Activated T-helper 1 cell treated with anti-CD3 and anti-CD28 coated beads, Interleukin-12 subunit alpha, Interleukin-12 subunit beta, Interleukin-2, Interleukin-4 antibody, amounts not matched to agents 30 ng/mL and 10 ng/mL and 1 ng/mL, durations not matched to agents 14 hours and 24 hours and 36 hours (primary cell): ENCODE data around the gene MRTFB. TPM values are rescaled to one million over a fixed set of nuclear protein-coding genes. Genes with fewer than 3 reads are reported as not detected.
A peak's percentile ranks its signal among the peaks of the same experiment; 100 is the strongest.

Source experiments
- DNase-seq: peaks from one replicate; pipeline ENCODE4 v3.0.0; 2021; ENCODE audit warnings: low spot score
- H3K27ac Mint-ChIP-seq: one replicate; pipeline ENCODE4 v1.8.0; 2021; ENCODE audit warnings: mild to moderate bottlenecking, mixed read lengths
- H3K27me3 Mint-ChIP-seq: one replicate; pipeline ENCODE4 v1.8.0; 2022; ENCODE audit warnings: mild to moderate bottlenecking, moderate library complexity, mixed read lengths; ENCODE audit not compliant: insufficient read depth
- H3K36me3 Mint-ChIP-seq: one replicate; pipeline ENCODE4 v1.8.0; 2021; ENCODE audit warnings: low read depth, mixed read lengths
- H3K4me1 Mint-ChIP-seq: one replicate; pipeline ENCODE4 v1.8.0; 2021; ENCODE audit warnings: low read depth, mixed read lengths
- H3K4me3 Mint-ChIP-seq: one replicate; pipeline ENCODE4 v1.8.0; 2021; ENCODE audit warnings: mild to moderate bottlenecking, moderate library complexity, mixed read lengths
- H3K9me3 Mint-ChIP-seq: one replicate; pipeline ENCODE4 v1.8.0; 2021; ENCODE audit warnings: mixed read lengths
- intact Hi-C: fragments of 100-400 bp; cut with micrococcal nuclease; formaldehyde crosslinking; loops from one replicate; pipeline ENCODE4 v1.15.1; 2024
- total RNA-seq: library from RNA; stranded (reverse); gene quantifications from 2 replicates; pipeline ENCODE4 v1.2.3, GENCODE V29; 2022

MRTFB gene
- total RNA-seq, 1 donor from 2014 or later = 13.5 TPM

DNA sequence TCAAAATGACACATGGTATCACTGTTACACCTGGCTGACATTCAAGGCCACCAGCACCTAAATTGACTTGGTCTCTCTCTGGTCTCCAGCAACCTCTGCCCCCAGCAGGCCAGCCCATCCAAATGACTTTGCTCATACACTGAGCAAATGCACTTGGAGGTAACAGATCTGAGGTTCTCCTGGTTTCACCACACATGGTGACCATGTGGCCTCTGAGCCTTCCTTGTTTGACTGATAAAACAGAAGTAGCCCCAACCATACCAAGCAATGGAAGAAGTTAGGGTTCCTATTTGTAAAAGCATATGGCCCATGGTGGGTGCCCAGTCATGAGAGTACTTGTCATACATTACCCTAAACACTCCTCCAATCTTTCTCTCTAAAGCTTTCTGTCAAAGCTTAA lies 181.7 kb downstream of the MRTFB start:
- no peak for DNase-seq
- peaks cover 2% of the 10 kb centered on the region for H3K27me3 Mint-ChIP-seq
- H3K27ac Mint-ChIP-seq = no peak overlapping the region
- no peaks in the 10 kb centered on the region for H3K4me1 Mint-ChIP-seq
- intact Hi-C loops = no loop called here
- H3K36me3 Mint-ChIP-seq = no peaks in the 10 kb centered on the region
- no peak overlapping the region for H3K4me3 Mint-ChIP-seq
- no peaks in the 10 kb centered on the region for H3K9me3 Mint-ChIP-seq

DNA sequence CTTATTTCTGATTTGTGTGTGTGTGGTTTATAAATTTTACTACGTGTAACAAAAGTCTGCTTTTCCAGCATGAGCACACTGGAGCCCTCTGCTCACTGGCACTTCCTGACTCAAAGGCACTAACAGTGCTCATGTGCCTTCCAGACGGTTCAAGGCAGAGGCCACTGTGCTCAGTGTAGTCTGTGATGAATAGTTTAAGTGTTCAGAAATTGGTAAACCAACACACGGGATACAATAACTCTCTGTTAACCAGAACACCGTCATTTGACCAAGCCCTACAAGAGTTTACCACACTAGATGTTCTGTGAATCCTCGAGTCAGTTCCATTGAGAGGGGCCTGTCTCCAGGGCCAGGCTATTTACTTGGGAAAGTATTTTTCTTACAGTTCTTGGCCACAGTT lies 191.9 kb downstream of the MRTFB start:
- Mint-ChIP-seq H3K4me3 (no peak overlapping the region), H3K36me3 (peaks cover 8% of the 10 kb centered on the region), H3K27ac (no peak overlapping the region), H3K4me1 (no peaks in the 10 kb centered on the region), H3K9me3 (no peaks in the 10 kb centered on the region), H3K27me3 (no peaks in the 10 kb centered on the region)
- intact Hi-C loops = no loop called here
- DNase-seq = no peak

DNA sequence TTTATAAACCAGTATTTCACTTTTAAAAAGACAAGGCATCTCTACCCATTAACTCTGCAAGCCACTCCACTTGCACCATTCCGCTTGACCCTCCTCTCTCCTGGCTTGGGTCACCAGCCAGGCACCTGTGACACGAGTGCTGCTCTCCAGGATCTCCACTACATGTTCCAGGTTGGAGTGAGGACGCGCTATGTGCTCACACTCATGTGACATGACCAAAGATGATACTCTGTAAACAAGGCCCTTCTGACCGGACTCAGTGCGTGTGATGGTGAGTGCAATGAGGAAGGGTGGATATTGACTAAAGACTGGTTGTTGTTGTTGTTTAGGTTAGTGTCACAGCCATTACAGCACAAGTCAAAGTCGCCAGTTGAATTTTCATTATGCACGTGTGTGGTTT lies 192.7 kb downstream of the MRTFB start:
- no peak overlapping the region for H3K4me3 Mint-ChIP-seq
- peaks cover 8% of the 10 kb centered on the region for H3K36me3 Mint-ChIP-seq
- H3K27me3 Mint-ChIP-seq = no peaks in the 10 kb centered on the region
- intact Hi-C loops = no loop called here
- DNase-seq = no peak
- no peak overlapping the region for H3K27ac Mint-ChIP-seq
- no peaks in the 10 kb centered on the region for H3K4me1 Mint-ChIP-seq
- no peaks in the 10 kb centered on the region for H3K9me3 Mint-ChIP-seq

GRCh38 chr16:14264327-14264943 lies 193.3 kb downstream of the MRTFB start:
- no peak for DNase-seq
- Mint-ChIP-seq H3K4me1 (no peaks in the 10 kb centered on the region), H3K27ac (no peak overlapping the region), H3K36me3 (peaks cover 8% of the 10 kb centered on the region), H3K4me3 (no peak overlapping the region), H3K27me3 (no peaks in the 10 kb centered on the region), H3K9me3 (peaks cover 2% of the 10 kb centered on the region)
- intact Hi-C loops = no loop called here

GRCh38 chr16:14268073-14268472 lies 197.0 kb downstream of the MRTFB start:
- Mint-ChIP-seq H3K4me1 (no peaks in the 10 kb centered on the region), H3K36me3 (peaks cover 5% of the 10 kb centered on the region), H3K27me3 (peaks cover 6% of the 10 kb centered on the region), H3K27ac (no peak overlapping the region), H3K4me3 (no peak overlapping the region), H3K9me3 (peaks cover 16% of the 10 kb centered on the region)
- intact Hi-C loops = no loop called here
- no peak for DNase-seq

DNA sequence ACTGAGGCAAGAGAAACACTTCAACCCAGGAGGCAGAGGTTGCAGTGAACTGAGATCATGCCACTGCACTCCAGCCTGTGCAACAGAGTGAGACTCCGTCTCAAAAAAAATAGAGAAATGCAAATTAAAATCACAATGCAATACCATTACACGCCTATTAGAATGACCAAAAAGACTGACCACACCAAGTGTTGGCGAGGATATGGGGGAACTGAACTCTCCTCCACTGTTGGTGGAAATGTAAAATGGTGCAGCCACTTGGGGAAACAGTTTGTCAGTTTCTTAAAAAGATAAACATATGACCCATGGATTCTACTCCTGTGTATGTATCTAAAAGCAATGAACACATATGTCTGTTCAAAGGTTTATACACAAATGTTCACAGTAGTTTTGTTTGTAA lies 204.8 kb downstream of the MRTFB start:
- H3K4me1 Mint-ChIP-seq = no peaks in the 10 kb centered on the region
- H3K9me3 Mint-ChIP-seq = peaks cover 5% of the 10 kb centered on the region
- peaks cover 8% of the 10 kb centered on the region for H3K27me3 Mint-ChIP-seq
- no peak overlapping the region for H3K4me3 Mint-ChIP-seq
- no peak for DNase-seq
- intact Hi-C loops = no loop called here
- H3K36me3 Mint-ChIP-seq = no peaks in the 10 kb centered on the region
- H3K27ac Mint-ChIP-seq = no peak overlapping the region

- Mint-ChIP-seq H3K4me1 (no peaks in the 10 kb centered on the region), H3K36me3 (no peaks in the 10 kb centered on the region), H3K27me3 (peaks cover 3% of the 10 kb centered on the region), H3K27ac (no peak overlapping the region), H3K9me3 (no peaks in the 10 kb centered on the region), H3K4me3 (no peak overlapping the region)
- DNase-seq = no peak
- intact Hi-C loops = no loop called here
Measured at GRCh38 chr16:14278749-14279148, 207.6 kb downstream of the MRTFB start.

DNA sequence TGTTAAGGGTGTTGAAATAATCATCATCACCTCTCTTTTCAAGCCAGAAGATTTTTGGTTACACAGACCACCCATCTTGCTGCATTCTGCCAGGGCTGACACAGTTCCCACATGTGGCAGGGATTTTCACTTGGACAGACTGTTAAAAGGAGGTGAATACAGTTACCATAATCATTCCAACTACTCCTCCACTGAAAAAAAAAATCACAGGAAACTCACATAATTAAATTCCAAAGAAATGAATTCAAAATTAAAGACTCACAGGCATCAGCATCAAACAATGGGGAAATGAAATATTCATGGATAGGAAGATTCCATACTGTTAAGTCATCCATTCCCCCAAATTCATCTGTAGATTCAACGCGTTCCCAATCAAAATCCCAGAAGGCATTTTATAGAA lies 209.4 kb downstream of the MRTFB start:
- H3K4me3 Mint-ChIP-seq = no peak overlapping the region
- intact Hi-C loops = no loop called here
- no peaks in the 10 kb centered on the region for H3K9me3 Mint-ChIP-seq
- DNase-seq = no peak
- no peaks in the 10 kb centered on the region for H3K36me3 Mint-ChIP-seq
- no peak overlapping the region for H3K27ac Mint-ChIP-seq
- H3K27me3 Mint-ChIP-seq = peaks cover 3% of the 10 kb centered on the region
- H3K4me1 Mint-ChIP-seq = peaks cover 11% of the 10 kb centered on the region

GRCh38 chr16:14283786-14284185 lies 212.7 kb downstream of the MRTFB start:
- H3K4me1 Mint-ChIP-seq = peaks cover 20% of the 10 kb centered on the region
- H3K27me3 Mint-ChIP-seq = peaks cover 6% of the 10 kb centered on the region
- H3K4me3 Mint-ChIP-seq = peak overlapping the region; percentile 47
- intact Hi-C loops = no loop called here
- no peaks in the 10 kb centered on the region for H3K36me3 Mint-ChIP-seq
- DNase-seq = no peak
- peaks cover 2% of the 10 kb centered on the region for H3K9me3 Mint-ChIP-seq
- no peak overlapping the region for H3K27ac Mint-ChIP-seq

- intact Hi-C loops = no loop called here
Measured at GRCh38 chr16:14284371-14284770, 213.3 kb downstream of the MRTFB start.

DNA sequence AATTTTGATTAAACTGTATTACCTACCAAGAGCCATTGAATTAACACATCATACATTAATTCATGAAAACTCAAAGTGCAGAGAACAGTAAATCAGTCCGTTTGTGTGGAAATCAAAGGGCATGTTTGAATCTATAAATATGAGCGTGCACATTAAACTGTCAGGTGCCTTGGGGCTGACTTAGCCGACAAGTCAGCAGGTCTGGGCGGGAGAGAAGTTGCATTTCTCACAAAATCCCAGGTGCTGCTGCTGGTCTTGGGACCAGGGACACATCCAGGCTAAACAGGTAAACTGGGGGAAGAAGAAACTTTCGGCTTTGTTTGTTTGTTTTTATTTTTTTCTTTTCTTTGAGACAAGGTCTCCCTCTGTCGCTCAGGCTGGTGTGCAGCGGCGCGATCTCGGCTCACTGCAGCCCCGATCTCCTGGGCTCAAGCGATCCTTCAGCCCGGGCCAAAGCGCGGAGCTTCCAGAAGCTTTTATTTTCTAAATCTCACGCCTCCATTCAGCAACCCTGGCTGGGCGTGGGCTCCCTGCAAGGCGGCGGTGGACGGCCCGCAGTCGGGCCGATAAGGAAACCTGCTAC lies 213.9 kb downstream of the MRTFB start:
- H3K9me3 Mint-ChIP-seq = peaks cover 14% of the 10 kb centered on the region
- peaks cover 2% of the 10 kb centered on the region for H3K36me3 Mint-ChIP-seq
- DNase-seq = no peak

More at GRCh38 chr16:14284371-14284770, 213.3 kb downstream of the MRTFB start:
- Mint-ChIP-seq H3K27ac (no peak overlapping the region), H3K27me3 (peaks cover 6% of the 10 kb centered on the region), H3K36me3 (peaks cover 2% of the 10 kb centered on the region), H3K4me3 (no peak overlapping the region), H3K9me3 (peaks cover 8% of the 10 kb centered on the region), H3K4me1 (peaks cover 20% of the 10 kb centered on the region)
- no peak for DNase-seq

DNA sequence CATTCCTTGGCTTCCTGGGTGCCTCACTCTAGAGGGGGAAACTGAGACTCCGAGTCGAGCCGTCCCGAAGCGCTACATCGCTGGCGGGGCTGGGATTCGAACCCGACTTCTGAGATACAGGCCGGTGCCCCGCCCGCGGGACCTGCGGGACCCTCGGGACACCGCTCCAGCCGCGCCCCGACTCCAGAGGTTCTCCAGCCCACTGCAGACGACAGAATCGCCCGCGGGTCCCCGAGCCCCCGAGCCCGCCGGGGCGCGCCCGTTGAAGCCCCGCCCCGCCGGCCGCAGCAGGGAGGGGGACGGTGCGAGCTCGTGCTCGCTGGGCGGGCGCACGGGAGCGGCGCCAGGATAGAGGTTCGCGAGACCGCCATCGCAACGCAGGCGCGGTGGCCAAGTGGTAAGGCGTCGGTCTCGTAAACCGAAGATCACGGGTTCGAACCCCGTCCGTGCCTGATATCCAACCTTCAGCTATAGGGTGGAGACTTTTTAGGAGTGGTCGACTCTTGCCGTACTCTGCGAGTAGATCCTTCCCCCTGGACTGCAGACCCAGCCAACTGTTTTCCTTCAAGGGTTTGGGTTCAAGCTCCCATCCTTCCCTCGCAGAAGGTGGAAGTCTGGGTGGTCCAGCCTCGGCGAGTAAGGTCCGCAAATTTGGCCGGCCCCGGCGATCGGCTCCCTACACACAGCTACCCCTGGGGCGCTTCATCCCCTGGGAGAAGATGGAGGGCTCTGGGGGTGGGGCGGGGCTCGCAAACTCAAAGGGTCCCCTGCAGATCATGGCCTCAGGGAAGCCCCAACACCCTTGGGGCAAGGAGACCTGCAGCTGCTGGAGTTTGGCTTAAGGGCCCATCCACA lies 214.6 kb downstream of the MRTFB start:
- Mint-ChIP-seq H3K4me1 (peaks cover 20% of the 10 kb centered on the region), H3K27me3 (peaks cover 6% of the 10 kb centered on the region), H3K36me3 (peaks cover 2% of the 10 kb centered on the region), H3K9me3 (peaks cover 17% of the 10 kb centered on the region), H3K27ac (peak overlapping the region; percentile 77), H3K4me3 (peak overlapping the region; percentile 89)
- peak; percentile 91 for DNase-seq
- intact Hi-C loops = loop anchor here (1.0 to 5.0 kb wide), 7 partner anchors 18 to 366 kb away; partner anchors contain the start of genes MRTFB and PARN

More for the DNA sequence above, 213.9 kb downstream of the MRTFB start:
- Mint-ChIP-seq H3K27me3 (peaks cover 6% of the 10 kb centered on the region), H3K4me1 (peaks cover 20% of the 10 kb centered on the region), H3K4me3 (peak overlapping the region; percentile 89), H3K27ac (peak overlapping the region; percentile 76)
- intact Hi-C loops = loop anchor here (1.0 to 5.0 kb wide), 7 partner anchors 18 to 366 kb away; partner anchors contain the start of genes MRTFB and PARN
